ENCODE data around the gene SLC27A6. TPM values are rescaled to one million over a fixed set of nuclear protein-coding genes. Genes with fewer than 3 reads are reported as not detected.

Gene SLC27A6
- total and polyA plus RNA-seq, 10 of the 15 experiments (the other 5 are each of a cell fraction or from before 2014, with no cell fraction given) = not detected

DNA sequence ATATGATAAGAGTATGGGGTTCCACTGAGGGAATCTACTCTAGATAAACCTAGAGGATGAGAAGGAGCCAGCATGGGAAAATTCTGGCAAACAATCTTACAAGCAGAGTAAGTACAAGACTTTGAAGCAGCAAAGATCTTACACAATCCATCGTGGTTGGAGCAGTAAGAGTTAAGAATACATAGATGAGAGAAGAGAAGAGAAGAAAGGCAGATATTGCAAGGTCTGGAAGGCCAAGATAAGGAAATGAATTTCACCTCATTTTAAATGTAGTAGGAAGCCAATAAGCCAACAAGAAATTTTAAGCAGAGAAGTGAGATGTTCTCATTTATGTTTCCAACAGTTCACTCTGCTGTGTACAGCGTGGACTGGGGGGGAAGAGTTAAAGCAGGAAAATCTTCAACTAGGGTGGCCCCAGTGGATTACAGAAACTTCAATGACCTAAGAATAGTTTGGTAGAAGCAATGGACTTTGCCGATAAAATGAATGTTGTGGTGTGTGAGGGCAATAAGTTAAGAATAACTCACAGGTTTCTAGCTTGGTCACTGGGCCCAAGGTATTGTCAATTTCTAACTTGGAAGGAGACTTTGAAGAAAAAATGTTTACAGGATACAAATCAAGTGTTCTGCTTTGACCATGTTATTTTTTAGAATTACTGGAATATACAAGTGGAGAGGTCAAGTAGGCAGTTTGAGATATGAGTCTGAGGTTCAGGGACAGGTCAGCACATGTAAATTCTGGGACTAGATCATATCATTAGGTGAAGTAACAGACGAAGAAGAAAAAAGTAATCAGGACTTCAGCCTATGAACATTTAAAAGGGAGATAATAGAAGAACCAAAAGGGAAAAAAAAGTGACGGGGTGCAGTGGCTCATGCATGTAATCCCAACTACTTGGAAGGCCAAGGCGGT is 117.2 kb downstream of the SLC27A6 start (continued):
- TF ChIP-seq ZNF592 (IDR thresholded peaks at IDR 0.05) = no peak
- TF ChIP-seq DPF2 (IDR thresholded peaks at IDR 0.05) = no peak
- no peak for TF ChIP-seq IRF3 (IDR thresholded peaks at IDR 0.05)
- TF ChIP-seq MXI1 (IDR thresholded peaks at IDR 0.05; ENCODE audit: low read depth, low read length) = no peak
- no peak for TF ChIP-seq CBFB (IDR thresholded peaks at IDR 0.05; ENCODE audit: low read depth)

Other genes with a start within 250 kb of the SLC27A6 start
- 29.1 and 37.7 TPM in 2 replicates for gene ISOC1, start 129.3 kb downstream of the SLC27A6 start, total RNA-seq (2014; rRNA removed)
- 24.5 and 26.1 TPM in 2 replicates for gene ISOC1, start 129.3 kb downstream of the SLC27A6 start, total RNA-seq (2014; rRNA removed; fragmentation: Illumina TruSeq; extraction: Trizol)
- gene ISOC1, start 129.3 kb downstream of the SLC27A6 start, total RNA-seq (2021) = 25.3 and 29.7 TPM in 2 replicates
- gene ISOC1, start 129.3 kb downstream of the SLC27A6 start, polyA plus RNA-seq (2011; rRNA removed) = 61.8 and 85.8 TPM in 2 replicates
- 30.7 and 34.9 TPM in 2 replicates for gene ISOC1, start 129.3 kb downstream of the SLC27A6 start, polyA plus RNA-seq (2014; fragmentation: Illumina TruSeq; extraction: Trizol)
- 10 to 100 TPM; 12.6 to 16.5 TPM for gene ISOC1, start 129.3 kb downstream of the SLC27A6 start, polyA plus RNA-seq (2014; fragmentation: Nextera tagmentation; extraction: Ambion mirVana)
- 26.1 and 34.2 TPM in 2 replicates for gene ISOC1, start 129.3 kb downstream of the SLC27A6 start, polyA plus RNA-seq (2014; rRNA removed)
- 10 to 100 TPM; 53.1 to 56.3 TPM for gene ISOC1, start 129.3 kb downstream of the SLC27A6 start, polyA plus RNA-seq (2016; fragmentation: Nextera tagmentation; extraction: Ambion mirVana)